Measurements from ENCODE around the gene C1orf21. TPM values are rescaled to one million over a fixed set of nuclear protein-coding genes. Genes with fewer than 3 reads are reported as not detected.

The C1orf21 gene
- total RNA-seq, 1 experiment from 2014 or later: 28.5 TPM

DNA sequence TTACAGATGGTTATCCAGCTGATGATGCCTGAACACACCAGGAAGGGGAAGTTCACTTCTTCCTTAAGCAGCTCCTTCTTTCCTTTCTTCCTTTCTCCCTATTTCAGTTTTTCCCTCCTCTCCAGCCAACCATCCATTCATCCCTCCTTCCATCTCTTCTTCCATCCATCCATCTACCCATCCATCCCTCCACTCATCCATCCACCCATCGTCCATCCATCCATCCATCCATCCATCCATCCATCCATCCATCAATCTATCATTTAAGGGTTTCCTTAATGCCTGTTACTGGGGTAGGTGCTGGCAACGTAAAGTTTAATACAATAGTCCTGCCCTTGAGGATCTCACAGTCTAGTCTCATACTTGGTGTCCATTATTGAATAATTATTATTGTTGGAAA is 36.8 kb downstream of the C1orf21 start:
- Mint-ChIP-seq H3K4me1 (peaks cover 59% of the 10 kb centered on the region), H3K4me3 (no peak overlapping the region), H3K9me3 (no peaks in the 10 kb centered on the region), H3K27me3 (ENCODE audit: low read depth) (peaks cover 3% of the 10 kb centered on the region; the same call in 1 of the 2 replicates), H3K36me3 (no peaks in the 10 kb centered on the region), H3K27ac (no peak overlapping the region)
- no peak for ATAC-seq
- CTCF ChIA-PET: no interaction called here
- TF ChIP-seq, protein P1, sequence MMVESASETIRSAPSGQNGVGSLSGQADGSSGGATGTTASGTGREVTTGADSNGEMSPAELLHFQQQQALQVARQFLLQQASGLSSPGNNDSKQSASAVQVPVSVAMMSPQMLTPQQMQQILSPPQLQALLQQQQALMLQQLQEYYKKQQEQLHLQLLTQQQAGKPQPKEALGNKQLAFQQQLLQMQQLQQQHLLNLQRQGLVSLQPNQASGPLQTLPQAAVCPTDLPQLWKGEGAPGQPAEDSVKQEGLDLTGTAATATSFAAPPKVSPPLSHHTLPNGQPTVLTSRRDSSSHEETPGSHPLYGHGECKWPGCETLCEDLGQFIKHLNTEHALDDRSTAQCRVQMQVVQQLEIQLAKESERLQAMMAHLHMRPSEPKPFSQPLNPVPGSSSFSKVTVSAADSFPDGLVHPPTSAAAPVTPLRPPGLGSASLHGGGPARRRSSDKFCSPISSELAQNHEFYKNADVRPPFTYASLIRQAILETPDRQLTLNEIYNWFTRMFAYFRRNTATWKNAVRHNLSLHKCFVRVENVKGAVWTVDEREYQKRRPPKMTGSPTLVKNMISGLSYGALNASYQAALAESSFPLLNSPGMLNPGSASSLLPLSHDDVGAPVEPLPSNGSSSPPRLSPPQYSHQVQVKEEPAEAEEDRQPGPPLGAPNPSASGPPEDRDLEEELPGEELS (CRISPR knock-in tag; IDR thresholded peaks at IDR 0.05): no peak
- TF ChIP-seq, protein P2, sequence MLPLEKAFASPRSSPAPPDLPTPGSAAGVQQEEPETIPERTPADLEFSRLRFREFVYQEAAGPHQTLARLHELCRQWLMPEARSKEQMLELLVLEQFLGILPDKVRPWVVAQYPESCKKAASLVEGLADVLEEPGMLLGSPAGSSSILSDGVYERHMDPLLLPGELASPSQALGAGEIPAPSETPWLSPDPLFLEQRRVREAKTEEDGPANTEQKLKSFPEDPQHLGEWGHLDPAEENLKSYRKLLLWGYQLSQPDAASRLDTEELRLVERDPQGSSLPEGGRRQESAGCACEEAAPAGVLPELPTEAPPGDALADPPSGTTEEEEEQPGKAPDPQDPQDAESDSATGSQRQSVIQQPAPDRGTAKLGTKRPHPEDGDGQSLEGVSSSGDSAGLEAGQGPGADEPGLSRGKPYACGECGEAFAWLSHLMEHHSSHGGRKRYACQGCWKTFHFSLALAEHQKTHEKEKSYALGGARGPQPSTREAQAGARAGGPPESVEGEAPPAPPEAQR (CRISPR knock-in tag; IDR thresholded peaks at IDR 0.05): no peak
- TF ChIP-seq SOX15 (CRISPR knock-in tag; IDR thresholded peaks at IDR 0.05): no peak
- no peak for TF ChIP-seq NR2C2 (CRISPR knock-in tag; IDR thresholded peaks at IDR 0.05)
- POLR2A ChIA-PET: no interaction called here
- no peak for DNase-seq (ENCODE audit: low spot score)

DNA sequence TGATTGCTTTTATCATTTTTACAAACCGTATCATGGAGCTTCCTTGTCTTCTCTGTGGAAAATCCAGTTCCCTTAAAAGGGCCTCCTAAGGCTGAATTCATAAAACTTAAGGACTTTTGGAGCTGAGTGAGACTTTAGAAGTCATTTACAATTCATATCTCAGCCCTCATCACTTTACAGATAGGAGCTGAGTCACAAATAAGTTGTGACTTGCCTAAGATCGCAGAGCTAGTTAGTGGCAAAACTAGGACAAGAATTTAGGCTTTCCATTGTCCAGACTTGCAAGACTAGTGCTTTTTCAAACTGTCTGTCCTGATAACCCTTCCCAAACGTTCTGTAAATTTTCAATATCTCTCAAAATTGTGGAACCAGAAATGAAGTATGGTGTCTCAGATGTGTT is 37.3 kb downstream of the C1orf21 start:
- POLR2A ChIA-PET: no interaction called here
- no peak for ATAC-seq
- H3K9me3 Mint-ChIP-seq: no peaks in the 10 kb centered on the region

DNA sequence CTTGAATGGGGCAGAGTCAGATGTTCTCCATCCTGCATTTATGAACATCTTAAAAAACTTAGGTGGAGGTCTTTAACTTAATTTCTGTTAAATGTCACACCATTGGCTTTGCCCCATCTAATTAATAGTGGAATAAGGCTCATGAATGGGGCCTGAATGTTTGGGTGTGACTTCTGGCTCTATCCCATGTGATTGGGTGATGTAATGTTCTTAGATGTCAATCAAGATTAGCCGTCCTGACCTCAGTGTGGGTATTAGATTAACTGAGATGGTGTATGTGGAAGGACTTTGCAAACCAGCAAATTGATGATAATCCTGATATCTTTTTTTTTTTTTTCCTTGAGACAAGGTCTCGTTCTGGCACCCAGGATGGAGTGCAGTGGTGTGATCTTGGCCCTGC is 38.1 kb downstream of the C1orf21 start:
- ChIA-PET CTCF (interaction anchor here (0.8 to 0.9 kb wide), 3 partner anchors 41 to 239 kb away, joined by 3 to 4 read pairs (median 3); no protein-coding TSS in a partner anchor), POLR2A (no interaction called here)
- Mint-ChIP-seq H3K4me3 (no peak overlapping the region), H3K27ac (no peak overlapping the region), H3K36me3 (no peaks in the 10 kb centered on the region), H3K4me1 (peaks cover 46% of the 10 kb centered on the region), H3K27me3 (ENCODE audit: low read depth) (peaks cover 3% of the 10 kb centered on the region; the same call in 1 of the 2 replicates), H3K9me3 (no peaks in the 10 kb centered on the region)
- DNase-seq (ENCODE audit: low spot score): no peak
- TF ChIP-seq, protein P3, sequence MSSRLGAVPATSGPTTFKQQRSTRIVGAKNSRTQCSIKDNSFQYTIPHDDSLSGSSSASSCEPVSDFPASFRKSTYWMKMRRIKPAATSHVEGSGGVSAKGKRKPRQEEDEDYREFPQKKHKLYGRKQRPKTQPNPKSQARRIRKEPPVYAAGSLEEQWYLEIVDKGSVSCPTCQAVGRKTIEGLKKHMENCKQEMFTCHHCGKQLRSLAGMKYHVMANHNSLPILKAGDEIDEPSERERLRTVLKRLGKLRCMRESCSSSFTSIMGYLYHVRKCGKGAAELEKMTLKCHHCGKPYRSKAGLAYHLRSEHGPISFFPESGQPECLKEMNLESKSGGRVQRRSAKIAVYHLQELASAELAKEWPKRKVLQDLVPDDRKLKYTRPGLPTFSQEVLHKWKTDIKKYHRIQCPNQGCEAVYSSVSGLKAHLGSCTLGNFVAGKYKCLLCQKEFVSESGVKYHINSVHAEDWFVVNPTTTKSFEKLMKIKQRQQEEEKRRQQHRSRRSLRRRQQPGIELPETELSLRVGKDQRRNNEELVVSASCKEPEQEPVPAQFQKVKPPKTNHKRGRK (CRISPR knock-in tag; IDR thresholded peaks at IDR 0.05; ENCODE audit: borderline replicate concordance): no peak
- no peak for TF ChIP-seq NR3C1 (CRISPR knock-in tag; conservative IDR thresholded peaks at IDR 0.05; ENCODE audit: low read depth)
- TF ChIP-seq, protein P1 (CRISPR knock-in tag; IDR thresholded peaks at IDR 0.05): no peak
- TF ChIP-seq, protein P4, sequence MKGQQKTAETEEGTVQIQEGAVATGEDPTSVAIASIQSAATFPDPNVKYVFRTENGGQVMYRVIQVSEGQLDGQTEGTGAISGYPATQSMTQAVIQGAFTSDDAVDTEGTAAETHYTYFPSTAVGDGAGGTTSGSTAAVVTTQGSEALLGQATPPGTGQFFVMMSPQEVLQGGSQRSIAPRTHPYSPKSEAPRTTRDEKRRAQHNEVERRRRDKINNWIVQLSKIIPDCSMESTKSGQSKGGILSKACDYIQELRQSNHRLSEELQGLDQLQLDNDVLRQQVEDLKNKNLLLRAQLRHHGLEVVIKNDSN (CRISPR knock-in tag; IDR thresholded peaks at IDR 0.05): no peak
- TF ChIP-seq, protein P5, sequence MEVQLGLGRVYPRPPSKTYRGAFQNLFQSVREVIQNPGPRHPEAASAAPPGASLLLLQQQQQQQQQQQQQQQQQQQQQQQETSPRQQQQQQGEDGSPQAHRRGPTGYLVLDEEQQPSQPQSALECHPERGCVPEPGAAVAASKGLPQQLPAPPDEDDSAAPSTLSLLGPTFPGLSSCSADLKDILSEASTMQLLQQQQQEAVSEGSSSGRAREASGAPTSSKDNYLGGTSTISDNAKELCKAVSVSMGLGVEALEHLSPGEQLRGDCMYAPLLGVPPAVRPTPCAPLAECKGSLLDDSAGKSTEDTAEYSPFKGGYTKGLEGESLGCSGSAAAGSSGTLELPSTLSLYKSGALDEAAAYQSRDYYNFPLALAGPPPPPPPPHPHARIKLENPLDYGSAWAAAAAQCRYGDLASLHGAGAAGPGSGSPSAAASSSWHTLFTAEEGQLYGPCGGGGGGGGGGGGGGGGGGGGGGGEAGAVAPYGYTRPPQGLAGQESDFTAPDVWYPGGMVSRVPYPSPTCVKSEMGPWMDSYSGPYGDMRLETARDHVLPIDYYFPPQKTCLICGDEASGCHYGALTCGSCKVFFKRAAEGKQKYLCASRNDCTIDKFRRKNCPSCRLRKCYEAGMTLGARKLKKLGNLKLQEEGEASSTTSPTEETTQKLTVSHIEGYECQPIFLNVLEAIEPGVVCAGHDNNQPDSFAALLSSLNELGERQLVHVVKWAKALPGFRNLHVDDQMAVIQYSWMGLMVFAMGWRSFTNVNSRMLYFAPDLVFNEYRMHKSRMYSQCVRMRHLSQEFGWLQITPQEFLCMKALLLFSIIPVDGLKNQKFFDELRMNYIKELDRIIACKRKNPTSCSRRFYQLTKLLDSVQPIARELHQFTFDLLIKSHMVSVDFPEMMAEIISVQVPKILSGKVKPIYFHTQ (CRISPR knock-in tag; IDR thresholded peaks at IDR 0.05): no peak
- TF ChIP-seq MYBL2 (CRISPR knock-in tag; IDR thresholded peaks at IDR 0.05): no peak
- TF ChIP-seq JUN (CRISPR knock-in tag; IDR thresholded peaks at IDR 0.05): no peak
- no peak for ATAC-seq

More for the DNA sequence above, 37.3 kb downstream of the C1orf21 start:
- Mint-ChIP-seq H3K4me1 (peaks cover 54% of the 10 kb centered on the region), H3K36me3 (no peaks in the 10 kb centered on the region), H3K27me3 (ENCODE audit: low read depth) (peaks cover 3% of the 10 kb centered on the region; the same call in 1 of the 2 replicates), H3K27ac (no peak overlapping the region), H3K4me3 (no peak overlapping the region)
- TF ChIP-seq SOX15 (CRISPR knock-in tag; IDR thresholded peaks at IDR 0.05) (no peak), ATF1 (CRISPR knock-in tag; IDR thresholded peaks at IDR 0.05) (no peak), TCF7 (CRISPR knock-in tag; IDR thresholded peaks at IDR 0.05; ENCODE audit: low read depth) (no peak)
- TF ChIP-seq, protein P6, sequence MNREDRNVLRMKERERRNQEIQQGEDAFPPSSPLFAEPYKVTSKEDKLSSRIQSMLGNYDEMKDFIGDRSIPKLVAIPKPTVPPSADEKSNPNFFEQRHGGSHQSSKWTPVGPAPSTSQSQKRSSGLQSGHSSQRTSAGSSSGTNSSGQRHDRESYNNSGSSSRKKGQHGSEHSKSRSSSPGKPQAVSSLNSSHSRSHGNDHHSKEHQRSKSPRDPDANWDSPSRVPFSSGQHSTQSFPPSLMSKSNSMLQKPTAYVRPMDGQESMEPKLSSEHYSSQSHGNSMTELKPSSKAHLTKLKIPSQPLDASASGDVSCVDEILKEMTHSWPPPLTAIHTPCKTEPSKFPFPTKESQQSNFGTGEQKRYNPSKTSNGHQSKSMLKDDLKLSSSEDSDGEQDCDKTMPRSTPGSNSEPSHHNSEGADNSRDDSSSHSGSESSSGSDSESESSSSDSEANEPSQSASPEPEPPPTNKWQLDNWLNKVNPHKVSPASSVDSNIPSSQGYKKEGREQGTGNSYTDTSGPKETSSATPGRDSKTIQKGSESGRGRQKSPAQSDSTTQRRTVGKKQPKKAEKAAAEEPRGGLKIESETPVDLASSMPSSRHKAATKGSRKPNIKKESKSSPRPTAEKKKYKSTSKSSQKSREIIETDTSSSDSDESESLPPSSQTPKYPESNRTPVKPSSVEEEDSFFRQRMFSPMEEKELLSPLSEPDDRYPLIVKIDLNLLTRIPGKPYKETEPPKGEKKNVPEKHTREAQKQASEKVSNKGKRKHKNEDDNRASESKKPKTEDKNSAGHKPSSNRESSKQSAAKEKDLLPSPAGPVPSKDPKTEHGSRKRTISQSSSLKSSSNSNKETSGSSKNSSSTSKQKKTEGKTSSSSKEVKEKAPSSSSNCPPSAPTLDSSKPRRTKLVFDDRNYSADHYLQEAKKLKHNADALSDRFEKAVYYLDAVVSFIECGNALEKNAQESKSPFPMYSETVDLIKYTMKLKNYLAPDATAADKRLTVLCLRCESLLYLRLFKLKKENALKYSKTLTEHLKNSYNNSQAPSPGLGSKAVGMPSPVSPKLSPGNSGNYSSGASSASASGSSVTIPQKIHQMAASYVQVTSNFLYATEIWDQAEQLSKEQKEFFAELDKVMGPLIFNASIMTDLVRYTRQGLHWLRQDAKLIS (CRISPR knock-in tag; IDR thresholded peaks at IDR 0.05; ENCODE audit: borderline replicate concordance): no peak
- CTCF ChIA-PET: no interaction called here
- no peak for DNase-seq (ENCODE audit: low spot score)

Measured in WTC11 (cell line).